GM23248 (cell line): ENCODE measurements around the gene FRMD1. TPM values are rescaled to one million over a fixed set of nuclear protein-coding genes. Genes with fewer than 3 reads are reported as not detected.

Experiments used
- DNase-seq: peaks from one replicate; pipeline ENCODE4 v3.0.0-alpha.2; 2015
- H2AFZ ChIP-seq: fragments of 200-600 bp; sonication (generic); 2 replicates; pipeline ENCODE4 v1.6.1; 2016; ENCODE audit warnings: antibody characterized with exemption
- H3F3A ChIP-seq: fragments of 200-600 bp; sonication (generic); 2 replicates; pipeline ENCODE4 v1.6.1; 2016; ENCODE audit warnings: mild to moderate bottlenecking, antibody characterized with exemption, mixed run types; ENCODE audit not compliant: insufficient read depth
- H3K27ac ChIP-seq: fragments of 200-600 bp; sonication (generic); 2 replicates; pipeline ENCODE4 v1.5.1; 2016; ENCODE audit warnings: mild to moderate bottlenecking
- H3K27me3 ChIP-seq: fragments of 200-600 bp; sonication (generic); replicated peaks from 2 replicates; pipeline ENCODE4 v1.6.1; 2016; ENCODE audit warnings: mild to moderate bottlenecking; ENCODE audit not compliant: insufficient read depth
- H3K36me3 ChIP-seq: fragments of 200-600 bp; sonication (generic); 2 replicates; pipeline ENCODE4 v1.6.1; 2016; ENCODE audit warnings: low read depth, mild to moderate bottlenecking
- H3K4me1 ChIP-seq: fragments of 200-600 bp; sonication (generic); 2 replicates; pipeline ENCODE4 v1.6.1; 2016; ENCODE audit warnings: mild to moderate bottlenecking; ENCODE audit not compliant: insufficient read depth
- H3K4me2 ChIP-seq: fragments of 200-600 bp; sonication (generic); one replicate; pipeline ENCODE4 v1.6.1; 2016; ENCODE audit warnings: mild to moderate bottlenecking; ENCODE audit not compliant: unreplicated experiment
- H3K4me3 ChIP-seq: fragments of 200-600 bp; sonication (generic); 2 replicates; pipeline ENCODE4 v1.5.1; 2016; ENCODE audit warnings: mild to moderate bottlenecking
- H3K79me2 ChIP-seq: fragments of 200-600 bp; sonication (generic); 2 replicates; pipeline ENCODE4 v1.6.1; 2016; ENCODE audit warnings: mild to moderate bottlenecking; ENCODE audit not compliant: insufficient read depth
- H3K9ac ChIP-seq: fragments of 200-600 bp; sonication (generic); 2 replicates; pipeline ENCODE4 v1.6.1; 2016; ENCODE audit warnings: mild to moderate bottlenecking
- H3K9me2 ChIP-seq: fragments of 200-600 bp; sonication (generic); 2 replicates; pipeline ENCODE4 v1.6.1; 2016; ENCODE audit warnings: mixed run types, mild to moderate bottlenecking, moderate library complexity; ENCODE audit not compliant: insufficient read depth
- H3K9me3 ChIP-seq: fragments of 200-600 bp; sonication (generic); one replicate; pipeline ENCODE4 v1.6.1; 2017; ENCODE audit warnings: low read depth
- H4K20me1 ChIP-seq: fragments of 200-600 bp; sonication (generic); 2 replicates; pipeline ENCODE4 v1.6.0; 2016; ENCODE audit not compliant: insufficient read depth
- EZH2 ChIP-seq: fragments of 200-600 bp; sonication (generic); IDR thresholded peaks from 2 replicates; pipeline ENCODE4 v1.6.1; 2018; ENCODE audit warnings: antibody characterized with exemption, mild to moderate bottlenecking; ENCODE audit not compliant: insufficient read depth, poor library complexity, severe bottlenecking
- EZH2phosphoT487 ChIP-seq: fragments of 200-600 bp; sonication (generic); IDR thresholded peaks from 2 replicates; pipeline ENCODE4 v1.6.1; 2018; ENCODE audit warnings: antibody characterized with exemption, moderate library complexity, mild to moderate bottlenecking, low read depth; ENCODE audit not compliant: insufficient read depth
- WGBS, 2 experiments: methylation state at CpG; one replicate each; pipeline ENCODE4 v1.1.6; 2015 to 2017; ENCODE audit warnings: low lambda C conversion rate in 2 of 2, low coverage in 1 of 2; ENCODE audit errors: missing lambda C conversion rate in 2 of 2; 5-methylcytosine and 5-hydroxymethylcytosine counted together
- in situ Hi-C: fragments of 300-500 bp; cut with MboI; formaldehyde crosslinking; loops from 2 replicates; pipeline ENCODE4 v1.15.0; 2020
- polyA plus RNA-seq: library from polyadenylated mRNA; unstranded; fragments of >200 nt; fragmentation: Nextera tagmentation; extraction: Ambion mirVana; gene quantifications from 2 replicates; pipeline ENCODE4 v1.2.1, GENCODE V29; 2016
- total RNA-seq: library from RNA; depleted of rRNA; stranded (reverse); fragments of >200 nt; shearing (Covaris generic); gene quantifications from 2 replicates; pipeline ENCODE4 v1.2.3, GENCODE V29; 2014

Gene FRMD1
- total and polyA plus RNA-seq, 2 experiments from 2014 or later = not detected

DNA sequence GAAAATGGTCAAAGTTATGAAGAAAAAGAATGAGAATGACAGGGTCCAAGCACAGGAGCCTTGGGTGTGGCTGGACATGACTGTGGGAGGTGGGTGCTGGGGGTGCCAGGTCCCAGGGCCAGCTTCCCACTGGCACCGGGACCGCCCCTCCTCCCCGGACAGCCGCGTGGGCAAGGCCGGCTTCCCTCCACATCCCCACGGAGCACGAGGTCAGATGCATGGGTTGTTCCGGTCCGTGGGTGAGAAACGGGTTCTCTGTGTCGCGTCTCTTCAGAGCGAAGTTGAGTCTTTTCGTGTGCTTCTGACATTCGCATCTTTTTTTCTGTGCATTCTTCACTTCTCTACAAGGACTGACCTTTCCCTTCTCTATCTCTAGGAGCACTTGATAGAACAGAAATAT is 51.5 kb downstream of the FRMD1 start:
- Histone ChIP-seq H3F3A (peaks cover 14% of the 10 kb centered on the region), H3K79me2 (no peaks in the 10 kb centered on the region), H3K9ac (no peak overlapping the region), H3K36me3 (no peaks in the 10 kb centered on the region), H2AFZ (no peak overlapping the region), H3K4me3 (no peak overlapping the region), H3K27me3 (no peaks in the 10 kb centered on the region), H3K4me2 (no peak overlapping the region), H4K20me1 (no peaks in the 10 kb centered on the region), H3K9me2 (no peaks in the 10 kb centered on the region), H3K9me3 (no peaks in the 10 kb centered on the region), H3K27ac (no peak overlapping the region), H3K4me1 (peaks cover 14% of the 10 kb centered on the region)
- in situ Hi-C loops = no loop called here
- WGBS, 2 experiments = 92% methylated on average over 16 of the region's 16 CpGs
- no peak for TF ChIP-seq EZH2phosphoT487
- no peak for TF ChIP-seq EZH2
- no peak for DNase-seq

DNA sequence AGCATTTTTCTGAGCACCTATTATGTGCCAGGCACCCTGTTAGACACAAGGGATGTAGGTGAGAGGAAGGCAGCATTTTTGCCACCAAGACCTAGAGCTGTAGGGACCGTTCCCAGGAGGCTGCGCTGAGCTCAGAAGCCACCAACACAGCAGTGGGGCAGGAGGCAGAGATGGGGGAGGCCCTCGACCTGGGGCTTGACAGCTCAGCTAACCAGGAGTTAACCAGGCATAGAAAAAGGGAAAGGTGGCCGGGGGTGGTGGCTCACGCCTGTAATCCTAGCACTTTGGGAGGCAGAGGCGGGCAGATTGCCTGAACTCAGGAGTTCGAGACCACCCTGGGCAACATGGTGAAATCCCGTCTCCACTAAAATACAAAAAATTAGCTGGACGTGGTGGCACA is 52.1 kb downstream of the FRMD1 start:
- no peaks in the 10 kb centered on the region for H3K79me2 ChIP-seq
- whole genome bisulfite sequencing, 2 experiments = 75 to 82% methylated on average over 9 of the region's 9 CpGs
- no peak overlapping the region for H2AFZ ChIP-seq
- H3F3A ChIP-seq = peaks cover 8% of the 10 kb centered on the region
- no peaks in the 10 kb centered on the region for H3K9me3 ChIP-seq
- no peak overlapping the region for H3K4me3 ChIP-seq
- TF ChIP-seq EZH2 (no peak), EZH2phosphoT487 (no peak)
- H3K9me2 ChIP-seq = no peaks in the 10 kb centered on the region
- H4K20me1 ChIP-seq = no peaks in the 10 kb centered on the region
- H3K4me1 ChIP-seq = peaks cover 8% of the 10 kb centered on the region
- H3K4me2 ChIP-seq = no peak overlapping the region
- in situ Hi-C loops = no loop called here
- no peak overlapping the region for H3K9ac ChIP-seq
- H3K27ac ChIP-seq = no peak overlapping the region
- no peaks in the 10 kb centered on the region for H3K27me3 ChIP-seq
- H3K36me3 ChIP-seq = no peaks in the 10 kb centered on the region
- no peak for DNase-seq

DNA sequence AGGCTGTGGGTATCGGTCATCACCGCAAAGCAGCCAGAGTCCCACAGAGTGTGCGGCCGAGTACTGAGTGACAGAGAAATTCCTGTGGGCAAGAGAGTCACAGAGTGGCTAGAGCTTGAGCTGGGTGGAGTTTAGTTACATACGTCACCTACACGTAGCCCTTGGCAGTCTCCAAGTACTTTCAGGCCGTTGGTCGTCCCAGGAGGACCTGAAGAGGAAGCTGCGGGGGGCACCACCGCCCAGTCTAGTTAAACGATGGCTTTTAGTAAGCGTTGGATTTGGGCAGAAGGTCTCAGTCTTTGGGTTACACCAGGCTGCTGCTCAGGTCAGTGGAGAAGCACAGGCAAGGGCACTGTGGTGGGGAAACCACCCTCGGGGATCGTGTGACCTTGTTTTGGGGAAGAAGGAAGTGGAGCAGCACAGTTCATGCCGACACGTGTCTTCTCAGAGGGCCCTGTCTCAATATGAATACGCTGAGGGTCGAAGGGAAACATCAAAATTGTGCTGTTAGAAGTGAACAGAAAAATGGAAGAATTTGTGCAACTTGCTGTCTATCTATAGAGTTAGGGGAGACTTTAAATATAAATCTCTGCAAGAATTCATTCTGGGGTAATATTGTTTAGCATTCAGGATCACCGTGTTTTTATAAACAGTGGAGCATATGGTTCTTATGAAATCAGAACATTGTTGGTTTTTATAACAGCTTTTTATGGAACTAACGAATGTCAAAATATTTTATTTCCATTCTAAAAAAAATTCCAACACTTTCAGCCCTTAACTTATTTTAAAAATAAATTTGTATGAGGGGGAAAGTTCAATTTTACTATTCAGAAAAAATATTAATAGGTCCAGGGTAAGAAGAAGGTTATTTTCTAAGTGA is 52.9 kb downstream of the FRMD1 start:
- Histone ChIP-seq H3K27me3 (no peaks in the 10 kb centered on the region), H3K27ac (no peak overlapping the region), H2AFZ (no peak overlapping the region), H3F3A (no peaks in the 10 kb centered on the region), H3K9me3 (no peaks in the 10 kb centered on the region), H3K9ac (no peak overlapping the region), H3K79me2 (no peaks in the 10 kb centered on the region), H3K4me1 (no peaks in the 10 kb centered on the region), H4K20me1 (no peaks in the 10 kb centered on the region), H3K36me3 (no peaks in the 10 kb centered on the region), H3K9me2 (no peaks in the 10 kb centered on the region), H3K4me2 (no peak overlapping the region), H3K4me3 (no peak overlapping the region)
- no peak for DNase-seq
- 74 to 77% methylated on average over 20 of the region's 20 CpGs for WGBS, 2 experiments
- in situ Hi-C loops = no loop called here
- TF ChIP-seq EZH2phosphoT487 = no peak
- TF ChIP-seq EZH2 = no peak

DNA sequence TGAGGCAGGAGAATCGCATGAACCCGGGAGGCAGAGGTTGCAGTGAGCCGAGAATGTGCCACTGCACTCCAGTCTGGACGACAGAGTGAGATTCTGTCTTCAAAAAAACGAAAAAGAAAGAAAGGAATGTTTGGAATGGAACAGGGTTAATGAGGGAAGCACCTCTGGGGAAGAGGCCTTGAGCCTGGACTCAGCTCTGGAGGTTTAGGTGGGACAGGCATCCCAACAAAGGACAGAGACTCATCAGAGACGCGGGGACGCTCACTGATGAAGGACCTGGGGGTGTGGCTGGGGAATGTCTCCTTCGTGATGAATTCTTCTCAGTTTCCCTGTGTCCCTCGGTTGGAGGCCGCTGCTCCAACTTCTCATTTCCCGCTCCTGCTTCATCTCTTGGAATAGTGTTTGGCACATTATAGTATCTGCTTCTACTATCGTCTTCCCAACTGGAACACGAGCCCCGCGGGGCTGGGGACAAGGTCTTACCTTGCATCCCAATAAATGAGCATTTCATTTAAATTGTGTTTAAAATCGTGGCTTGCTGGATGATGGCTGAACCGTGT is 54.0 kb downstream of the FRMD1 start:
- Histone ChIP-seq H3K27ac (no peak overlapping the region), H3K27me3 (no peaks in the 10 kb centered on the region), H4K20me1 (no peaks in the 10 kb centered on the region), H3K4me3 (no peak overlapping the region), H3K9me3 (no peaks in the 10 kb centered on the region), H3K9ac (no peak overlapping the region), H3K9me2 (no peaks in the 10 kb centered on the region), H3F3A (no peaks in the 10 kb centered on the region), H3K4me1 (no peaks in the 10 kb centered on the region), H3K79me2 (no peaks in the 10 kb centered on the region), H3K4me2 (no peak overlapping the region), H3K36me3 (no peaks in the 10 kb centered on the region), H2AFZ (no peak overlapping the region)
- no peak for DNase-seq
- TF ChIP-seq EZH2phosphoT487 = no peak
- TF ChIP-seq EZH2 = no peak
- 82 to 86% methylated on average over 18 of the region's 18 CpGs for WGBS, 2 experiments
- in situ Hi-C loops = no loop called here
